ENCODE results near the gene IL1RN.

IL1RN gene

GRCh38 chr2:113104054-113104611 is 23.3 kb upstream of the IL1RN start:
- no peak for DNase-seq

GRCh38 chr2:113105047-113105785 is 22.2 kb upstream of the IL1RN start:
- DNase-seq: no peak

GRCh38 chr2:113111121-113111520 is 16.3 kb upstream of the IL1RN start:
- no peak for DNase-seq

GRCh38 chr2:113111823-113112287 is 15.5 kb upstream of the IL1RN start:
- no peak for DNase-seq

DNA sequence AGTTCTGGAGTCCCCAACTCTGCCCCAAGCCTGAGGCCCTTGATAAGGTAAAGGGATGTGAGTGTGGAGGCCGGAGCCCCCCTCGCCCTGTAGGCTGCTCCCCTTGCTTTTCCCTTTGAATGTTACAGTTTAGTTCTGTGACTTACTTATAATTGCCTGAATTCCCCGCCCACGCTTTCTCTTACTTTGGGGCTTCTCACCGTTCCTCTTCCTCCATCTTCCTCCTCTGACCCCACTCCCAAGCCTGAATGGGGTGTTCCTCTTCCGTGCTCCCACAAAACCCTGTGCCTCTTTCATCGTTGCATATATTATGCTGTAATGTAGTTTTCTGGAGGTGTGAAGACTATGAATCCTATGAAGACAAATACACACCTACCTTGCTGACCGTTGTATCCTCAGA is 15.0 kb upstream of the IL1RN start:
- no peak for DNase-seq

DNA sequence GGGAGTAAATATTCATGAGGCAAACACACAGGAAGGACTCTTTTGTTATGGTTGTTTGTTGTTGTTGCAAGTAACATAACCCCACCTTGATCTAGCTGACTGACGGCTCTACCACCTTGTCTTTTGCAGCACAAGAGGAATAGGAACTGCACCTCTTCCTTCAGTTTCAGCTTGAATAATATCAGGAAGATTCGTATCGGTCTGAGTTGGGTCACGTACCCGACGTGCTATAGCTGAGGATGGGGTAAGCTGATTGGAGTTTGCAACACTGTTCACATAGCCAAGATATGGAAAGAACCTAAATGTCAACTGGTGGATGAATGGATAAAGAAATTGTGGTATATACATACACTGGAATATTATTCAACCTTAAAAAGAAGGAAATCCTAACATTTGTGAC is 14.5 kb upstream of the IL1RN start:
- no peak for DNase-seq

DNA sequence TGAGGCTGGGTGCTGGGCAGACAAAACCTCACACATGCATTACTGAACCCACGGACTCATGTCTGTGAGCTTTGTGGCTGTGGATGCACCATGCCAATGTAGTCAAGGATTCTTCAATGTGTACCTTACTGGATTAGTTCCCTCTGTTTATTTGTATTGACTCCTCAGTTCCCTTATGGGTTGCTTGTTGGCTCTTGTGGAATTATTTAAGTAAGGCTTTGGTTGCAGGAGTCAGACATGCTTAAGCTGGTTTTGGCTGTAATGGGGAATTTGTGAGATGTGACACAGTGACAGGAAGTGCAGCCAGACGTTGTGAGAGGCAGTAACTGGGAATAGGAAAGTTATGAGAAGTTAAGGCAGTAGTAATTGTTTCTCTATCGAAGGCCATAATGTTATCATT is 13.6 kb upstream of the IL1RN start:
- DNase-seq: no peak

DNA sequence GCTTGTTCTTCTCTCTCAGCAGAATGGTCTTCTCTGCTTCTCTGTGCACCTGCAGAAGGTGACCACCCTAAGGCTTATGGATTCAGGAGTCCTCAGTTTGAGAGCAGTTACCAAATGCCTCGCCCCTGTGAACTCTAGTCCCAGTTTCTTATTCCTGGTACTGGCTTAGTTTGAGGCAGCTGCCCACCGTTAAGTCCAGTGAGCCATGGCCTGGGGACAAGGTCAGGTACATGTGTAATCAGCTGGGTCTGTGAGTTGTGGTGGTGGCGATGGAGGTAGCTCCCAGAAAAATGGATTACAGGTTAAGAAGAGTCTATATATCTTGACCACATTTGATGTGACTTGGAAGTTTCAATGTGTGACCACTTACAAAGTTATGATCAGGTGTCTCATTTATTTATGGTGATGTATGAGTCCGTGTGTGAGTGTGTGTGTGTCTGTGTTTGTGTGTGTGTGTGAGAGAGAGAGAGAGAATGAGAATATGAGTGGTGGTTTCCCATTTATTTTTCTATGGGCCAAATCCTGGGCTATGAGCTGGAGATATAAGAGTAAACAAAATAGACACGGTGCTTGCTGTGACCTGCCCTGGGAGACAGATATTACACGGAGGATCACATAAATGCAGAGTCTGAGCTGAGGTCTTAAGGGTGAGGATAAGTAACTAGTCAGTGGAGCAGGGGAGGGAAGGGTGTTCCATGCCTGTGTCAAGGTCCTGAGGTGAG is 13.0 kb upstream of the IL1RN start:
- DNase-seq: no peak

DNA sequence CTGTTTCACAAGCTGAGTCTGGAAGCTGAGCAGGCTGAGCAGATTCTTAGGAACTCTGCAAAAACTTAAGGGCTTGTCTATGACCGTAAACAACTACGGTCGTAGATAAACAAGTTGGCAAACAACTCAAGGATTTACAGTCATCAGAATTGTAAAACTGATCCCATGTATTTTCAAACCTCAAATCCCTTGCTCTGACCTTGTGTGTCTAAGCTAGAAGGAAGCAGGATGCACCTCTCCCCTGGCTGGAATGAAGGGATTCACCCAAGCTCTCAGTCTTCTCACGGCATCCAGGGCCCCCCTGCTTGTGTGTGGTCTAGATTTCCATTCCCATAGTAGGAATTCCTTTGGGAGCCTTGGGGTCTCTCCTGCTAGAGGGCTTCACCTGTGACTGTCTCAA is 12.4 kb upstream of the IL1RN start:
- no peak for DNase-seq

- DNase-seq: no peak
Measured at GRCh38 chr2:113116100-113116958, 11.1 kb upstream of the IL1RN start.

GRCh38 chr2:113117541-113118262 is 9.7 kb upstream of the IL1RN start:
- no peak for DNase-seq

GRCh38 chr2:113118263-113118657 is 9.1 kb upstream of the IL1RN start:
- no peak for DNase-seq

DNA sequence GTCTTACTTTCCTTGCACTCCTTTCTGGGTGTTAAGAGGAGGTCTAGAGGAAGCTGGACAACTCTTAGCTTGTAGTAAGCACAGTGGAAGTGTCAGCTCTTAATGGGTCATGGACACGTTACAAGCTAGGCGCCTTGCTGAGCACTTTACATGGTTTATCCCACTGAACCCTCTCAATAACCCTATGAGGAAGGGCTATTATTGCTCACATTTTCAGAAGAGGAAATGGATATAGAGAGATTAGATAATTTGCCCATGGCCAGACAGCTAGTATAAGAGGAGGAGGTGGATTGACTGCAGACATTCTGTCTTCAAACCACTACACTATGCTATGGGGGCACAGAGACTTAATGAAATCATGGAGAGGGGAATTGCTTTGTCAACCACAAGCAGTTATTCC is 8.3 kb upstream of the IL1RN start:
- DNase-seq: no peak

DNA sequence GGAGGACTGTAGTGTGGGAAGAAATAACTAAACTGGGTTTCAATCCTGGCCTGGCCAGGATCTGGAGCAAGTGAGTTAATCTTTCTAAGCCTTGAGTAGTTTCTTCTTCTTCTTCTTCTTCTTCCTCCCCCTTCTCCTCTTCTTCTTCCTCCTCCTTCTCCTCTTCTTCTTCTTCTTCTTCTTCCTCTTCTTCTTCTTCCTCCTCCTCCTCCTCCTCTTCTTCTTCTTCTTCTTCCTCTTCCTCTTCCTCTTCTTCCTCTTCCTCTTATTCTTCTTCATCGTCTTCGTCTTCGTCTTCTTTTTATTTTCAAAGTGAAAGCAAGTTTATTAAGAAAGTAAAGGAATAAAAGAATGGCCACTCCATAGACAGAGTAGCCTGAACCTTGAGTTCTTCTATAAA is 6.5 kb upstream of the IL1RN start:
- no peak for DNase-seq

GRCh38 chr2:113122364-113122763 is 5.0 kb upstream of the IL1RN start:
- DNase-seq: no peak

- no peak for DNase-seq
Measured at GRCh38 chr2:113123726-113124125, 3.7 kb upstream of the IL1RN start.

DNA sequence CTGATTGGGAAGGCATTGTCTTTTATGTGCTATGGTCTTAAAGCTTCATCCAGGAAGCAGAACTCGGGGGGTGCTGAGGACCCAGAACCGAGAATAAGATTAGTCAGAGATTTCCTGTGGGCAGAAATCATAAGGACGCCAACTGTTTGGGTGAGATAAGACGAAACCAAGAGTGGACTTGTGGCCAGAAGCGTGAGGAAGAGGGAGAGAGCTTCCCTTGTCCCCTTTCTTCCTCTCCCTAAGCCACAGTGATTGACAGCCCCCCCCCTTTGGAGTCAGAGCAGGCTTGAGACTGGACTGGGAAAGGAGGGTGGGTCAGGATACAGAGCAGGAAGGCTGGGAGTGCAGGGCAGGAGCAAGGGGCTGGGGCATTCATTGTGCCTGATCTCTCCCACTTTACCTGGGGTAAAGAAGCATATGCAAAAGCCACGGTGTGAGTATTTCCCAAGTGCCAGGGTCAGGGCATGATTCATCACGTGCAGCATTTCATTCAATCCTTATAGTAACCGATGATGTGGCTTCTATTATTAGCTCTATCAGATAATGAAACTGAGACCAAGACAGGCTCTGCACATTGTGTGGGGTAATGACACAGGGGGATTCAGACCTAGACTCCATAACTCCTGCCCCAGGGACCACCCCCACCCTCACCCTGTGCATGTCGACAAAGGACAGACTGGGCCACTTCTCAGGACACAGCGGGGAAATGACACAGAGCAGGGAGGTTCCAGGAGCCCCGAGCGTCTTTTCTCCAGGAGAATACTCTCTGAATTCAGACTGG is 3.0 kb upstream of the IL1RN start:
- no peak for DNase-seq

DNA sequence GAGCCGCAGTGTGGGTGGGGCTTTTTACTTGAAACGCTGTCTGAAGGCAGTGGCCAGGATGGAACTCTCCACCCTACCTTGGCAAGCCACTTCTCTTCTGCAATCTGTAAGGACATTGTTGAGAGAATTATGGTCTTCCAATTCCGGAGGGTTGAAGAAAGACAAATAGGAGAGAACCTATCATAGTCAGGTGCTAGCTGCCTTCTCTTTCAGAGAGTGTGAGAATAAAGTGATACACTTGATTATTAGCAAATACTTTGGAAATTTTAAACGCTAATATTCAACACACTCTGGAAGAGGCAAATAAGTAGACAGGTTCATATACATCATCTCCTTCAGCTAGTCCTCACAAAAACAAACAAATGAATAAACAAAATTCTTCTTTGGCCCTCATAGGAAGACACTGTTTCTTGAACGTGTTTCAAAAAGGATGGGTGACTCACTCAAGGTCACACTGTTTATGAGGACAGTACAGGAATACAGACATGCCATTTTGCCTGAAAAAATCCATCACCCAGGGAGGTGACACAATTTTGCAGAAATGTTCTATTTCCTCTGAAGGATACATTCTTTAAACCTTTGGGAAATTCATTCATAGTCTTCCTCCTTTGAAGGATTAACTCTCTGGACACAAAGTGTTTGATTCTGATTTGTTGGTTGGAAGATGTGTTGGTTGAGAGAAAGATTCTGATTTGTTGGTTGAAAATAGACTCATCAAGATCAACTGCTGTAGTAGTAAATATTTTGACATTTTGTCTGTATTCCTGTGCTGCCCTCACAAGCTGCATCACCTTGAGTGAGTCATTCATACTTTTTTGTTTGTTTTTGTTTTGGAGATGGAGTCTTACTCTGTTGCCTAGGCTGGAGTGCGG is 2.2 kb upstream of the IL1RN start:
- DNase-seq: no peak

- DNase-seq: no peak
Measured at GRCh38 chr2:113127646-113128570, 510 bp downstream of the IL1RN start.

All from NCI-H2081 treated with DMSO at 0.1 percent for 48 hours (cell line).